GM12892 (cell line): ENCODE data around the gene EIF3L.

ENCODE experiments used
- POLR2A ChIP-seq: IDR thresholded peaks from 2 replicates; pipeline ENCODE4 v1.6.1; 2011; ENCODE audit warnings: low read depth, low read length, control low read depth
- POLR2AphosphoS5 ChIP-seq: IDR thresholded peaks from 2 replicates; pipeline ENCODE4 v1.6.1; 2011; ENCODE audit warnings: low read depth, low read length, control low read depth
- TAF1 ChIP-seq: IDR thresholded peaks from 2 replicates; pipeline ENCODE4 v1.6.1; 2011; ENCODE audit warnings: low read depth, mild to moderate bottlenecking, control low read depth, low read length, borderline replicate concordance

- no peak for TF ChIP-seq POLR2A
- no peak for TF ChIP-seq TAF1
- TF ChIP-seq POLR2AphosphoS5: no peak
Observed at GRCh38 chr22:37930270-37930951, 81.2 kb downstream of the EIF3L start.
